KMS-11 (cell line): Measurements from ENCODE around the gene RNF31.

Experiments used
- H2AFZ ChIP-seq: fragments of 200-600 bp; sonication (generic); 2 replicates; pipeline ENCODE4 v1.6.1; 2016; ENCODE audit warnings: antibody characterized with exemption, mixed run types, low read depth
- H3K27ac ChIP-seq: fragments of 200-600 bp; sonication (generic); 2 replicates; pipeline ENCODE4 v1.6.1; 2016; ENCODE audit warnings: mild to moderate bottlenecking, mixed run types
- H3K27me3 ChIP-seq: fragments of 200-600 bp; sonication (generic); 2 replicates; pipeline ENCODE4 v1.6.1; 2017; ENCODE audit warnings: mild to moderate bottlenecking, low read depth, mixed run types, moderate library complexity; ENCODE audit not compliant: insufficient read depth
- H3K36me3 ChIP-seq: fragments of 200-600 bp; sonication (generic); 2 replicates; pipeline ENCODE4 v1.6.1; 2017; ENCODE audit warnings: mild to moderate bottlenecking, mixed run types; ENCODE audit not compliant: insufficient read depth
- H3K4me1 ChIP-seq: fragments of 200-600 bp; sonication (generic); 2 replicates; pipeline ENCODE4 v1.6.1; 2016; ENCODE audit warnings: mild to moderate bottlenecking, low read depth, mixed run types; ENCODE audit not compliant: poor library complexity, severe bottlenecking
- H3K4me2 ChIP-seq: fragments of 200-600 bp; sonication (generic); 2 replicates; pipeline ENCODE4 v1.7.0; 2016; ENCODE audit warnings: mild to moderate bottlenecking, mixed run types
- H3K4me3 ChIP-seq: fragments of 200-600 bp; sonication (generic); IDR thresholded peaks from 2 replicates; pipeline ENCODE4 v1.6.1; 2017; ENCODE audit warnings: low read depth, low read length, mixed read lengths; ENCODE audit not compliant: insufficient read depth
- H3K79me2 ChIP-seq: fragments of 200-600 bp; sonication (generic); 2 replicates; pipeline ENCODE4 v1.6.1; 2016; ENCODE audit warnings: low read depth, mixed run types; ENCODE audit not compliant: insufficient read depth
- H3K9ac ChIP-seq: fragments of 200-600 bp; sonication (generic); 2 replicates; pipeline ENCODE4 v1.6.1; 2016; ENCODE audit warnings: mild to moderate bottlenecking, mixed run types
- H4K20me1 ChIP-seq: fragments of 200-600 bp; sonication (generic); 2 replicates; pipeline ENCODE4 v1.6.1; 2016; ENCODE audit warnings: mild to moderate bottlenecking, mixed run types; ENCODE audit not compliant: insufficient read depth
- TF ChIP-seq, protein P1 (sequence below): fragments of 200-600 bp; sonication (generic); conservative IDR thresholded peaks from 2 replicates; pipeline ENCODE4 v1.6.1; 2017; ENCODE audit warnings: low read depth, mild to moderate bottlenecking, antibody characterized with exemption, low read length, moderate library complexity, mixed read lengths

Gene RNF31

DNA sequence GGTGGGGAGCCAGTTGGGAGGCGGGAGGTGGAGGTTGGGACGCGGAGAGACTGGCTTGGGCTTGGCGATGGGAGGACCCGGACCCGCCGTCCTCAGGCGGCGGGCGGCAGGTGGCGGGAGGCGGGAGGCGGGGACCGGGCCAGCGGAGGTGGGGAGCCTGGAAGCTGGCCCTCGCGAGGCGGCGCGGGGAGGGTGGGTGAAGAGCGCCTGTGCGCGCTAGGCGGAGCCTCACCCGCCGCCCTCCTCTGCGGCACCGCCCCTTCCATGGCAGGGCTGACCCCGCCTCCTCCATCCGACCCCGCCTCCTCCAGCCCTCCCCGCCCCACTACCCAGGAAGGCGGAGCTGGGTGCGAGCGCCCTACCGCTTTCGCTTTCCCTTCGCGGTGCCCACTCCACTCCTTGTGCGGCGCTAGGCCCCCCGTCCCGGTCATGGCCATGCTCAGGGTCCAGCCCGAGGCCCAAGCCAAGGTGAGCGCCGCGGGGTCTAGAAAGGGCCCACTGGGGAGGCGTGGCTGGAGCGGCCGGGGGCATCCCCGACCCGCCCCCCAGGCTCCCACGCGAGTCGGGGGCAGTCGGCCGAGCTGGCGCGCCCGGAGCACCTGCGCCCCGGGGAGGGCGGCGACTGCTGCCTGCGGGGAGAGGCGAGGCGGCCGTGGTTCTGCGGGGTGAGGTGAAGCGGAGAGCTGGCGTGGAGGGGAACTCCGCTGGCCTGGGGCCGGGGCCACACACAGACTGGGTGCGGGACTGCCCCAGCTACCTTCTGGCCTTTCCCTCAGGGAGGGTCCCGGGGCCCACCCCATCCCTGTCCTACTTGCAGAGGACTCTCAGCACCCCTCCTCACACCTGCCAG lies 11.2 kb upstream of the RNF31 start, which contains the start of gene PSME1:
Gene PSME1 (plus strand): TSS at position 361 of the 850 bp plus-strand sequence. CDS start 69 bp downstream, at position 430.
- no peaks in the 10 kb centered on the region for H3K27me3 ChIP-seq
- no peaks in the 10 kb centered on the region for H3K36me3 ChIP-seq
- no peaks in the 10 kb centered on the region for H4K20me1 ChIP-seq
- H2AFZ ChIP-seq, result peak within 1 kb of the TSS; percentile 90; the same call in 1 of the 2 replicates
- H3K4me1 ChIP-seq, result peaks cover 15% of the 10 kb centered on the region
- TF ChIP-seq, protein P1, sequence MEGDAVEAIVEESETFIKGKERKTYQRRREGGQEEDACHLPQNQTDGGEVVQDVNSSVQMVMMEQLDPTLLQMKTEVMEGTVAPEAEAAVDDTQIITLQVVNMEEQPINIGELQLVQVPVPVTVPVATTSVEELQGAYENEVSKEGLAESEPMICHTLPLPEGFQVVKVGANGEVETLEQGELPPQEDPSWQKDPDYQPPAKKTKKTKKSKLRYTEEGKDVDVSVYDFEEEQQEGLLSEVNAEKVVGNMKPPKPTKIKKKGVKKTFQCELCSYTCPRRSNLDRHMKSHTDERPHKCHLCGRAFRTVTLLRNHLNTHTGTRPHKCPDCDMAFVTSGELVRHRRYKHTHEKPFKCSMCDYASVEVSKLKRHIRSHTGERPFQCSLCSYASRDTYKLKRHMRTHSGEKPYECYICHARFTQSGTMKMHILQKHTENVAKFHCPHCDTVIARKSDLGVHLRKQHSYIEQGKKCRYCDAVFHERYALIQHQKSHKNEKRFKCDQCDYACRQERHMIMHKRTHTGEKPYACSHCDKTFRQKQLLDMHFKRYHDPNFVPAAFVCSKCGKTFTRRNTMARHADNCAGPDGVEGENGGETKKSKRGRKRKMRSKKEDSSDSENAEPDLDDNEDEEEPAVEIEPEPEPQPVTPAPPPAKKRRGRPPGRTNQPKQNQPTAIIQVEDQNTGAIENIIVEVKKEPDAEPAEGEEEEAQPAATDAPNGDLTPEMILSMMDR, result no peak
- H3K79me2 ChIP-seq, result peaks cover 7% of the 10 kb centered on the region; the same call in 1 of the 2 replicates
- peak within 1 kb of the TSS; percentile 68 for H3K4me2 ChIP-seq
- H3K27ac ChIP-seq, result peak within 1 kb of the TSS; percentile 39; the same call in 1 of the 2 replicates
- H3K4me3 ChIP-seq, result no peak within 1 kb of the TSS
- peak within 1 kb of the TSS; percentile 79 for H3K9ac ChIP-seq

DNA sequence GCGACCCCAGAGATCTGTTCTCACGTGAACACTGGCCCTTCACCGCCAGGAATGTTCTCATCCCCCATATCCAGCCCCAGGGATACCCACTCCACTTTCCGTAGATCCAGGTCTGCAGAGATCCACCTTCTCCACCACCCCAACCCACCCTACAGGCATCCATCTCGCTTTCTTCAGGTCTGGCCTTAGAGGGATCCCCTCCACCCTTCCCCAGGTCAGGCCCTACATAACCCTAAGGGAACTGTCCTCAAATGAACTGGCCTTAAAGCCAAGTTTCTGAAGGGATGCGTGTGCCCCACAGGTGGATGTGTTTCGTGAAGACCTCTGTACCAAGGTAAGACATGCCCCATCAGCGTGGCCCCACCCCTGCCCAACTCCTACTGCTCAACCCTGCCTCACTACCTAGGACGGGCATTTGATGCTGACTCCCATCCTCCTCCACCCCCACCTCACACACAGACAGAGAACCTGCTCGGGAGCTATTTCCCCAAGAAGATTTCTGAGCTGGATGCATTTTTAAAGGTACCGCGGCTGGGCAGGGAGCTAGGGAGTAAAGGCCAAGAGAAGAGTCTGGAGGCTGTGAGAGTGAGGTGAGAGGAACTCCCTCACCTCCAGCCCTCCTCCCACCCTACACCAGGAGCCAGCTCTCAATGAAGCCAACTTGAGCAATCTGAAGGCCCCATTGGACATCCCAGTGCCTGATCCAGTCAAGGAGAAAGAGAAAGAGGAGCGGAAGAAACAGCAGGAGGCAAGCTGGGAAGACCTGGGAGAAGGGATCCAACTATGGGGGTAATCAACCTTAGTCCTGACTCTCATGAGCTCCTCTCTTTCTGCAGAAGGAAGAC lies 10.4 kb upstream of the RNF31 start:
- Histone ChIP-seq H3K4me2 (peak overlapping the region; percentile 40), H3K27ac (no peak overlapping the region), H3K27me3 (no peaks in the 10 kb centered on the region), H4K20me1 (no peaks in the 10 kb centered on the region), H3K4me1 (peaks cover 15% of the 10 kb centered on the region), H2AFZ (no peak overlapping the region), H3K36me3 (no peaks in the 10 kb centered on the region), H3K9ac (peak overlapping the region; percentile 79; the same call in 1 of the 2 replicates), H3K79me2 (peaks cover 7% of the 10 kb centered on the region; the same call in 1 of the 2 replicates), H3K4me3 (no peak overlapping the region)
- TF ChIP-seq, protein P1, result no peak

DNA sequence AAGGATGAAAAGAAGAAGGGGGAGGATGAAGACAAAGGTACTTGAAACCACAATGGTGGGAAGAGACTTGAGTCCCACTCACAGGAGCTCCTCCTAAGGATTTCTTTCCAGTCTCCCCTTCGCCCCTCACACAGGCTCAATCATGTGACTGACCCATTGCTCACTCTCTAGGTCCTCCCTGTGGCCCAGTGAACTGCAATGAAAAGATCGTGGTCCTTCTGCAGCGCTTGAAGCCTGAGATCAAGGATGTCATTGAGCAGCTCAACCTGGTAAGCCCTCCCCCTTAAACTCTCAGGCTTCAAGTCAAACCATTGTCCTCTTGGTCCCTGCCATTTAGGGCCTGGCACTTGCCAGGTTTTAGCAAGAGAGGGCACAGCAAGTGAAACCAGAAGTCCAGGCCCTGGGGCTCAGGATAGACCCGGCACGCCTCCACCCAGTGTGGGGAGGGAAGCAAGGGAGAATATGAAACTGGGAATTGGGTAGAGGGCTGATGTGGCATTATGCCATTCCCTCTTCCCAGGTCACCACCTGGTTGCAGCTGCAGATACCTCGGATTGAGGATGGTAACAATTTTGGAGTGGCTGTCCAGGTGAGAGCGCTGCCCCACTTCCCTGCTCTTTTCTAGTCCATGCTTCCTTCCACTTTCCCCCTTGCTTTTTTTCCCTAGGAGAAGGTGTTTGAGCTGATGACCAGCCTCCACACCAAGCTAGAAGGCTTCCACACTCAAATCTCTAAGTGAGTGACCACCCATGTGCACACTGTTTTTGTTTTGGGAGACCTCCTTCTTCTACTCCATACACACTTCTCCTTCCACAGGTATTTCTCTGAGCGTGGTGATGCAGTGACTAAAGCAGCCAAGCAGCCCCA lies 9.5 kb upstream of the RNF31 start:
- Histone ChIP-seq H3K4me2 (peak overlapping the region; percentile 40; the same call in 1 of the 2 replicates), H4K20me1 (no peaks in the 10 kb centered on the region), H2AFZ (no peak overlapping the region), H3K9ac (no peak overlapping the region), H3K36me3 (no peaks in the 10 kb centered on the region), H3K27ac (no peak overlapping the region), H3K4me3 (no peak overlapping the region), H3K27me3 (no peaks in the 10 kb centered on the region), H3K4me1 (peaks cover 17% of the 10 kb centered on the region), H3K79me2 (peaks cover 7% of the 10 kb centered on the region; the same call in 1 of the 2 replicates)
- TF ChIP-seq, protein P1, result no peak
